Activated effector memory CD4-positive, alpha-beta T cell treated with Interleukin-2 at 50 U/mL for 16 hours (primary cell): ENCODE data around the gene TLE3.
A peak's percentile ranks its signal among the peaks of the same experiment; 100 is the strongest.
"Not testable (repeated sequence)": the region's sequence is repeated elsewhere in the genome, so short reads cannot be mapped to it uniquely, and the experiment has no call there.

ENCODE experiments used
- DNase-seq: peaks from one replicate; pipeline ENCODE4 v3.0.0-alpha.2; 2020

TLE3 gene

GRCh38 chr15:70097321-70098152 is at the start of gene TLE3:
TLE3 (minus strand) TSS chr15:70097917; CDS start chr15:70096798, 1,119 bp downstream.
- peak; percentile 96 for DNase-seq

GRCh38 chr15:70147178-70147760 is 49.6 kb upstream of the TLE3 start:
- no peak for DNase-seq

GRCh38 chr15:70146771-70147170 is 49.1 kb upstream of the TLE3 start:
- no peak for DNase-seq

- DNase-seq, result no peak
These were observed 48.4 kb upstream of the TLE3 start for GRCh38 chr15:70146162-70146561.

GRCh38 chr15:70145261-70145660 is 47.5 kb upstream of the TLE3 start:
- no peak for DNase-seq

- no peak for DNase-seq
These were observed 44.8 kb upstream of the TLE3 start for GRCh38 chr15:70142322-70143191.

- no peak for DNase-seq
These were observed 44.3 kb upstream of the TLE3 start for GRCh38 chr15:70142072-70142321.

GRCh38 chr15:70141376-70142071 is 43.8 kb upstream of the TLE3 start:
- DNase-seq, result no peak

- peak; percentile 5 for DNase-seq
These were observed 43.0 kb upstream of the TLE3 start for GRCh38 chr15:70140543-70141375.

- no peak for DNase-seq
These were observed 42.4 kb upstream of the TLE3 start for GRCh38 chr15:70140025-70140542.

GRCh38 chr15:70137967-70138366 is 40.2 kb upstream of the TLE3 start:
- no peak for DNase-seq

GRCh38 chr15:70137021-70137420 is 39.3 kb upstream of the TLE3 start:
- not testable (repeated sequence) for DNase-seq

GRCh38 chr15:70133781-70134421 is 36.2 kb upstream of the TLE3 start:
- DNase-seq, result no peak

- DNase-seq, result no peak
These were observed 35.6 kb upstream of the TLE3 start for GRCh38 chr15:70133296-70133695.

- no peak for DNase-seq
These were observed 34.9 kb upstream of the TLE3 start for GRCh38 chr15:70132571-70132970.

- no peak for DNase-seq
These were observed 34.4 kb upstream of the TLE3 start for GRCh38 chr15:70132139-70132538.

- no peak for DNase-seq
These were observed 30.9 kb upstream of the TLE3 start for GRCh38 chr15:70128414-70129140.

GRCh38 chr15:70127770-70128413 is 30.2 kb upstream of the TLE3 start:
- no peak for DNase-seq

GRCh38 chr15:70127288-70127746 is 29.6 kb upstream of the TLE3 start:
- DNase-seq, result no peak

- no peak for DNase-seq
These were observed 28.6 kb upstream of the TLE3 start for GRCh38 chr15:70126362-70126761.
